NCI-H1092 treated with DMSO at 0.1 percent for 48 hours (cell line): ENCODE data around the gene ETV1.

ENCODE experiments used
- DNase-seq: peaks from one replicate; lab custom pipeline; 2025; lab: John Stamatoyannopoulos, UW

The ETV1 gene

GRCh38 chr7:13989126-13989948 lies at the start of gene ETV1:
TSS of gene ETV1 (minus strand) at chr7:13989666. CDS start at chr7:13989052, 614 bp downstream.
- peak; percentile 87 for DNase-seq

- DNase-seq = no peak
These were observed 34.9 kb upstream of the ETV1 start for GRCh38 chr7:14024406-14024805.

GRCh38 chr7:14023838-14024237 lies 34.4 kb upstream of the ETV1 start:
- DNase-seq = no peak

- DNase-seq = no peak
These were observed 33.9 kb upstream of the ETV1 start for GRCh38 chr7:14023342-14023741.

GRCh38 chr7:14021069-14021468 lies 31.6 kb upstream of the ETV1 start:
- no peak for DNase-seq

- DNase-seq = no peak
These were observed 31.0 kb upstream of the ETV1 start for GRCh38 chr7:14020339-14020900.

- no peak for DNase-seq
These were observed 29.3 kb upstream of the ETV1 start for GRCh38 chr7:14018751-14019150.

- no peak for DNase-seq
These were observed 27.5 kb upstream of the ETV1 start for GRCh38 chr7:14016950-14017349.

GRCh38 chr7:14013898-14014297 lies 24.4 kb upstream of the ETV1 start:
- no peak for DNase-seq

GRCh38 chr7:14009453-14010418 lies 20.3 kb upstream of the ETV1 start:
- no peak for DNase-seq

- no peak for DNase-seq
These were observed 11.7 kb upstream of the ETV1 start for GRCh38 chr7:14001139-14001538.

- no peak for DNase-seq
These were observed 10.8 kb upstream of the ETV1 start for GRCh38 chr7:14000247-14000646.

GRCh38 chr7:13998866-13999265 lies 9.4 kb upstream of the ETV1 start:
- DNase-seq = no peak

- no peak for DNase-seq
These were observed 3.1 kb upstream of the ETV1 start for GRCh38 chr7:13992596-13992964.

GRCh38 chr7:13991791-13992595 lies 2.5 kb upstream of the ETV1 start:
- peak; percentile 60 for DNase-seq

GRCh38 chr7:13990984-13991790 lies 1.7 kb upstream of the ETV1 start:
- DNase-seq = peak; percentile 100

- DNase-seq = peak; percentile 88
These were observed 985 bp upstream of the ETV1 start for GRCh38 chr7:13990319-13990983.

GRCh38 chr7:13989949-13990305 lies 461 bp upstream of the ETV1 start:
- DNase-seq = peak; percentile 76

- DNase-seq = peak; percentile 69
These were observed 738 bp downstream of the ETV1 start for GRCh38 chr7:13988731-13989125.

GRCh38 chr7:13988065-13988464 lies 1.4 kb downstream of the ETV1 start:
- no peak for DNase-seq
